ENCODE results near the gene ADCY5.

Gene ADCY5

DNA sequence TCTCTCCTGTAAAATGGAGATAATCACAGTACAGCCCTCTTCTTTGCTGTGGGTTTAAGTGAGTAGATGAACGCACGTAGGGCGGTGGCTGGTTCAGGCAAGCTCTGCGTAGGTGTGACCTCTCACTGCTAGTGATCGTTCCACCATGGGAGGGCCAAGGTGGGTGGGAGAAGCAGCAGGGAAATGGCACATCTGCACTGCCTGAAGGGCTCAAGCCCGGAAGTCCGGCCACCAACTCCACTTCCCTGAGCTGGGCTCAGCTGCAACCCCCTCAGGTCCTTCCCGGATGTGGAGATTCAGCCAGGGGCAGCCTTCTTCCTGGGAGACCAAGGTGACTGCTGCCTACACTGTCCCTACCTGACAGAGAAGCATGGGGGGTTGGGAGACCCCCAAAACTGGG, 102.9 kb downstream of the ADCY5 start:
- peak in 5 of 56 donors; percentile 16 to 38 (median 36) for DNase-seq

DNA sequence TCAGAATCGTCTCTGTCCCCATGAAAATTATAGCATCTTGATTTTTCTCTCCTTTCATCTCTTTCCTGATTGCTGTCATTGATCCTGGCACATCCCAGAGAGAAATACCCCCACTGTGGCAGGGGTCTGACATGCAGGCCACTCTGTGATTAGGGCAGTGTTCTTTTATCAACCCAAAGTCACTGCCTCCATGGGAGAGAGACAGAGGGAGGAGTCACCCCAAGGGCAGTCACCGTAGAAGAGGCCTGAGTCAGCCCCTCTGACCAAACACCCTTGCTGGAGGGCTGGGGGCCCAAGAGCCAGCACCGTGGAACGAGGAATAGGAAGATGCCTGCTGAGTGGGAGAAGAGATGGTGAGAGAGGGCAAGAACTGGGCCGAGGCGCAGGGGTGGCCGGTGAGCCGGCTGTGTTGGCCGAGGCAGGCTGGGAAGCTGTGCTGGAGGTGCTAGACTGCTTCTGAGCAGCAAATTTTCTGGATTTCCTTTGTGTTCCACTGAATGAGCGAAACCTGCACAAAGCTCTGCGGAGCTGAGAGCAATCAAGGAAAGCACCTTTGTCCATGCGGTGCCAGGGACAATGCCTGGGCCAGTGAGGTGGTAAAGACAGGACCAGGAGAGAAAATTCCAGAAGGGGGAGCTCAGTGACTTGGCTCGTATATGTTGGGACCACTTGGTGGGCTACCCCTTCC, 103.8 kb downstream of the ADCY5 start:
- DNase-seq: no peak

DNA sequence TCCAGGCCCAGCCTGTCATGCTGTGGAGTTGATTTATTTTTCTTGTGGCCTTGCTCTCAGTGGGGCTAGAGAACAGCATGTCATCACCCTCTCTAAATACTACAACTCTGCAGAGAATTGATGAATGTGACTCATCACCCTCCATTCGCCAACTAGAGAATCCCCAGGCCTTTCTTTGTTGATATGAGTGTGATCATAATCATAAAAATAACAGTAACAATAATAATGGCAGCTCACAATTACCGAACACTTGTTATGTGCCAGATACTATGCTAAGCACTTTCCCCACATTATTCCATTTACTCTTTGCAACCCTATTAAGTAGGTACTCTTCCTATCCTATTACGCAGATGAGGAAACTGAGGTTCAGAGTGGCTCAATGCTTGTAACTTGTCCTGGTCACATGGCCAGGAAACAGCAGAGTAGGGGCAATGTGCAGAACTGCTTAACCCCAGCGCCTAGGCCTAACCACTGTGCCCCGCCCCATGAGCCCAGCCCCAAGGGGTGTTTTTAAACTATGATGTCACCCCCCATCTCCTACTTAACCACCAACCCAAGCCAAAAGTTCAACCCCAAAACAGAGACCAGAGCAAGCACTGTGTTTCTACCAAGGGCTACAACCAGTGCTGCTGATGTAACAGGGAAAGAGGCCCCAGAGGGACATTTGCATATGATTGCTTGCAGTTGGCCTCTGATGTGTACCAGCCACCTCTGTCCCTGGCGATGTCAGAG, 104.5 kb downstream of the ADCY5 start:
- no peak for DNase-seq

DNA sequence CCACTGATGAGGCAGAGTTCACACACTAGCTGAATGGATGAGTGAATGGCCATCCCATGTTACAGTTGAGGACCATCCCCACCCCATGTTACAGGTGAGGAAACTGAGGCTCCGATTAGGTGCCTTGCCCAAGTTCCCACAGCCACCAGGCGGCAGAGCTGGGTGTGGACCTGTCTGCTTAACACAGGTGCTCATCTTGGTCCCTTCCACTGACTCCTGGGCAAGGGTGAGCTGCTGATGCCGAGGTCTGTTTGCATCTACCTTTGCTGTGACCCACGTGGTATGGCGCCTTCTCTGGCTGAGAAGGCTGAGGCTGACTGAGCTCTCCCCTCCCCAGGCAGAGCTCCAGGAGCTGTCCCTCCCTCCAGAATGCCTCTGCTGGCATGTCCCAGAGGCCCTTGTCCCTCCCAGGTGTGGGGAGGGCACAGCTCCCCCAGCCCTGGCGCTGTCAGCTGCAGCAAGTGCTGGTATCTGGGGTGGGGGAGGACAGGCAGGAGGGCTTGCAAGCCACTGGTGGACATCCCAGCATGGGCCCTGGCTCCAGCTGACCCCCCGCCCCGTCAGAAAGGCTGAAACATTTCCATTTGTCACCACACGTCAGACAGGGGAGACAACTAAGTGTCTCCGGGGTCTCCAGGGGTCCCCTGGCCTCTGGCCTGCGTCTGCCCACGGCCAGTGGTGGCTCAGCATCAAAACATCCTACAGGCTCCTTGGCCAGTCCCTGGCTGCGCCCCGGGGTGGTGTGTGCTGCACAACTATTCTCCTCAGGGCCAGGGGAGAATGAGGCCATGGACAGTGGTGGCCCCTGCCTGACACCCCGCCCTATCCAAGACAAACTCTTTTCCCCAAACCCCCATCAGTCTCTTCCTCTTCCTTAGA, 105.4 kb downstream of the ADCY5 start:
- no peak for DNase-seq

DNA sequence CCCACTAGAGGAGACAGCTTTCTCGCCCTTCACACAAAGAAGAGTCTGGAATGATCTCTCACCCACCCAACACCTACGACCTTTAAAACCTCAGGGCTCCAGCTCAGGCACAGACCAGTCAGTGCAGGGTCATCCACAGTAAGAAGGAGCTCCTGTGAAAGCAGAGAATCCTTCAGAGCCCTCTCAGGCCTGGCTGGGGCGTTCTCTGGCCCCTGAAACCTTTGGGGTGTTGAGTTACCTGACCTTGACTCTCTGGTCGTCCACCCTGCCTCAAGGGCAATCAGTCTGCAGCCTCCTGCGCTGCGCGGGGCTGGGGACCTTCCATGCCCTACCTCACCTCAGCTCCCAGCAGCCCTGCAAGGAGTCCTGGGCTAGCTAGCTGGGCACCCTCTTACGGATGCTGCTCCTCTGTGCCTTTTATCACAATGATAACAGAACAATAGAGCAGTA, 106.2 kb downstream of the ADCY5 start:
- no peak for DNase-seq

DNA sequence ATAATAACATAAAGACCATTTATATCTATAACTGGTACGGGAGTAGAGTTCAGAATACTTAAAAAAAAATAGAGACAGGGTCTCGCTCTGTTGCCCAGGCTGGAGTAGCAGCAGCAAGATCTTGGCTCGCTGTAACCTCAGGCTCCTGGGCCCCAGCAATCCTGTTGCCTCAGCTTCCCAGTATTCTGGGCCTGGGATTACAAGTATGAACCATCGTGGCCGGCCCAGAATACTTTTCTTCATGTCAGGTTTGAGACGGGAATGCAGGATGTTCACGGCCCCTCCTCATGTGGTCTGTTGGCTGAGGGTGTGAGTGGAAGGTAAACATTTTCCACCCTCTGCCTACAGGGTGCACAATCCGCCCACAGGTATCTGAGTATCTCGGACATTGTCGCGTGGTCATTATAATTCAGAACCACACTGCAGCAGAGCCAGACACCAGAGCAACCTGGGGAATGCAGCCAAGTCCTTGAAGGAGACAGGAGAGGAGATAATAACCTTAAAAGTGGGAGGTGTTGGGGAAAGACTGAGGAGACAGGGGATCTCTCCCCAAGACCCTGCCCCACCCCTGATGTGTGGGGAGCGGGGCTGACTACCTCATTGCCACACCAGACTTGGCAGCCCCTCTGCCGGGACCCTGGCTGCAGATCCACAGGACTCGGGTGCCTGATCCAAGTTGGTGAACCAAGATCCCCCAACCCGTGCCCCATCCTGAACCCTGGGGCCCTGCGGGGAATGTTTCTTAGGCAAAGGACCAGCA, 106.8 kb downstream of the ADCY5 start:
- DNase-seq: no peak

DNA sequence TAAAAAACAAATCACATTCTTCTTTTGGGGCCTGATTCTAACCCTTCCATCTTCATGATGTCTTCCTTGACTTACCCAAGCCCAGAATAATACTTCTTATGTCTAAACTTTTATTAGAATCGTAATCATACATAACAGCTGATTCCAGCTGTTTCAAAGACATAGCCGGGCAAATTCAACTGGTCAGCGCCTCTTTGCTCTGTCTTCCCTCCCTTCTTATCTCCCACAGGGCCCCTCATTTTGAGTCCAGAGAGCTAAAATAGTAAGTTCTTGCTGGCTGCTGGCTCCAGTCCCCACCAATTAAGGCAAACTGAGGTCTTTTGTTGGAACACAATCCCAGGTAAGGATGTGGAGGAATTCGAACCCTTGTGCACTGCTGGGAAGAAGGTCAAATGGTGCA, 108.6 kb downstream of the ADCY5 start:
- DNase-seq: no peak

DNA sequence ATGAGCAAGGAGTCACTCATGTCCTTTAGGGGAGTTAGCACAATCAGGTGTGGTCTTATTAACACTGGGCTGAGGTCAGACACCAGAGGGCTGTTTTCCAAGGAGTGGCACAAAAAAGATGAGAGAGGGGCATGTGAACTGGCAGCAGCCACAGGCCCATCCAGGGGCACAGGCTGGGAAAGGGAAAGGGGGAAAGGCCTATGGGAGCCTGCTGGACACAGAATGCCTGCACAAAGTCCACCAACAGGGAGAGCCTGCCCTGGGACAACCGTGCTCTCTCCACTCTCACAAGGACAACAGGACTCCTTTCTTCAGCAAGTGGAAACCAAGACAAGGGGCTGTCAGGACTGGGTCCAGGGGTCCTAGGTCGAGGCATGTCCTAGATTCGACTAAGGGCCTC, 109.6 kb downstream of the ADCY5 start:
- DNase-seq: no peak

DNA sequence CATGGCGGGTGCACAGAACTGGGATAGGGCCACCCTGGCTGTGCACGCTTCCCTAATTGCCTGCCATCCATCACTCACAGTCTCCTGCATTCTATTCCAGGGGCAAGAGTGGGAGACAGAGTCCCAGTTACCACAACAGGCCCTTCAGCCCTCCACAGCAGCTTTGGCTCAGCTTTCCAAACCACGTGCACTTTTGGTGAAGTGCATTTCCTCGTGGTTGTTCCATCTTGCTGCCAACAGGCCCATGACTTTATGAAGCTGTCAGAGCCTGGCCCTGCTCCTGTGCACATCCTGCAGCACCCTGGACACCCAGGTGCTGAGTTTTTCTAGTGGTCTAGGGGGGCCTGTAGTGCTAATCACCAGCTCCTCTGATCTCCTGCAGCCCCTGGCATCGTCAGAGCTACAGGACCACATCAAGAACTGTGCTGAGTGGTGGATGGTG, 110.2 kb downstream of the ADCY5 start:
- no peak for DNase-seq

DNA sequence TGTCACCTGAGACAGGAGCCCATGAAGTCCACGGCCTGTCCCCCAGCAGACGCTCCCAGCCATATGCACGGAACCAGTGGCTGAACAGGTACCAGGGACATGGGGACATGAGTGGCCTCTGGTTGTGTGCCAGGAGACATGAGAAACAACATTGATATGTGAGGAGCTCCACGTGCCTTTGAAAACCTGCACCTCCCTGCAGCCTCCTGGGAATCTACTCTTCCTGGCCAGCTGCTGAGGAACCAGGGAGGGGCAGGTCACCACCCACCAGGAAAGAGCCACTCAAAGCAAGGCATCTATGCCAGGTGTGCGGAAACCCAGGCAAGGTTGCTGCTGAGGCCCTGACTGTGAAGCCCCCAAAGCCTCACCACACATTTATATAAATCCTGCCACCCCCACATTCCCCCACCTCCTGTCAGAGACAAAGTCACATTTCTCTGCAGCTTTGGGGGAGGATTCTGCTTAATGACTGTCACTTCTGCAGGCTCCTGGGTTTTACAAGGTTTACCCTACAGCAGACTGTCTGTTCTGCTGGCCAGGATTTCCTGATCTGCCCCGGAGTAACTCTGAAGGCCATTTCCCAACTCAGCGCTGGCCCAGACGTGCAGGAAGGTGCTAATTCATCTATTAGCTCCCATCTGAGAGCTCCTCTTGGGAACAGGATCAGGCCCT, 110.8 kb downstream of the ADCY5 start:
- peak in 14 of 56 donors; percentile 31 to 62 (median 44) for DNase-seq

DNA sequence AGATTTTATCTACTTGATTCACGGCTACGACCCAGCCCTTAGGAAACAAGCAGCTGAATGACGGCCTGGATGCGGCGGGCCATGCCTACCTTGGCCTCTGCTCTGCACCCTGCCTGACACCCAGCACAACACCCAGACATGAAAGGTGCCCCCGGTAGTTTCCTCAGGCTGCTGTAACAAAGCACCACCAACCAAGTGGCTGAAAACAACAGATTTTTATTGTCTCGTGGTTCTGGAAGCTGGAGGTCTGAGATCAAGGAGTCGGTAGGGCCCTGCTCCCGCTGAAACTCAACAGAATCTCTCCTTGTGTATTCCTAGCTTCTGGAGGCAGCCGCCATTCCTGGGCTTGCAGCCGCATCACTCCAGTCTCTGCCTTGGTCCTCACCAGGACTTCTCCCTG, 111.7 kb downstream of the ADCY5 start:
- DNase-seq: no peak

DNA sequence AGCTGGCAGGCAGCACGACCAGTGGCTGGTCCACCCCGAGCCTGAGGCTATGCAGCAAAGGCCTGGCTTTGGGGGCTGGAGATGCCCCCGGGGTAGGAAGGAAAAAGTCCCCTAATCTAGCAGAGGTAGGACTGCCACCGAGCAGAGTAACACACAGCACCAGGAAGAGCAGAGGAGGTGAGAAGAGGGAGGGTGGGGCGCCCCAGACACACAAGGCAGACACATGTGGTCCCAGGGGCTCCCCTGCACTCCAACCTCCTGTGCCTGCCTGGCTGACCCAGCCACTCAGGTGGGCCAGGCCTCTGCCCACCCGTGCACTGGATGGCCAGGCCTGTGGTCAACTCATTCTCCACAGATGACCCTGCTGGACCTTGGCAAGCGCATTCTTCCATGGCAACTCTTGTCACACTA, 112.4 kb downstream of the ADCY5 start:
- DNase-seq: no peak

DNA sequence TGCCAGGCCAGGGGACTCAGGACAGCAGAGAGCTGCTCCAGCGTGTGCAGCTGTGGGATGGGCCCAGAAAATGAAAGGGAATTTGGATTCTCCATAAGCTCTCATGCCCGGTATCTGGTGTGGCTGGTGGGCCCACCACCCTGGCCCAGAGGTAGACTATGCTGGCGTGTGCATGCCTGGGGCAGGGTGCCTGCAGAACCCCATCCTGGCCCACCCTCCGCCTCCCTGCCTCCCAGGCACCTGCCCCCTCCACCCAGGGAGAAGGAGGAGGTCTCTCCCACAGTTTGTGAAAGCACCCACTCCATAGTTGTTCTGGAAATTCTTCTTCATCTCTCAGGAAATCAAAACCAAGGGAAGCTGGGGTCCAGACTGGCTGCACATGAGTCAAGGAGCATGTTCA, 112.9 kb downstream of the ADCY5 start:
- no peak for DNase-seq

DNA sequence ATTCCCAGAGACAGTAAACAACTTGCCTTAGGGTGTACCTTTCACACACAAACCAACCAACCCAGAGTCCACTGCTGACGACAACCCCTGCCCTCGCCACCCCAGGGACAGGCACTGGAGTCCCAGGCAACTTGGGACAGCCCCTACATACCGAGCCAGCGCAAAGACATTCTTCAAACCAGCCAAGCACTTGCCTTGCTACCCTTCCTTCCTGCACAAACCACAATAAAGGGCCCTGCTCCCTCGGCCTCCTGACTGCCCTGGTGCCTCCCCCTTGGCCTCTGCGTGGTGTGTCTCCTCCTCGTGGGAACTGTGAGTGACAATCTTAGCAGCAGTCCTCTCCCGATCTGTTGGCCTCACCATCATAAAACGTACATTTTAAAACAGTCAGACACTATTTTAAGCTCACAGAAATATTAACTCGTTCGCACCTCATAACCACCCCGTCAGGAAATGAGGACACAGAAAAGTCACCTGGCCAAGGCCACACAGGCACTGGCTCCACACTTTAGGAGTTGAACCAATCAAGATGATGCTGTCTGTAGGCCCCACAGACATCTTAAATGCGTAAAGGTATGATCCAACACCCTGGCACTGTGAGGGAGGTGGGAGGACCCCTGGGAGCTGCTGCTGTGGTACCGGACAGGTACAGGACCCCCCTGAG, 113.8 kb downstream of the ADCY5 start:
- no peak for DNase-seq

DNA sequence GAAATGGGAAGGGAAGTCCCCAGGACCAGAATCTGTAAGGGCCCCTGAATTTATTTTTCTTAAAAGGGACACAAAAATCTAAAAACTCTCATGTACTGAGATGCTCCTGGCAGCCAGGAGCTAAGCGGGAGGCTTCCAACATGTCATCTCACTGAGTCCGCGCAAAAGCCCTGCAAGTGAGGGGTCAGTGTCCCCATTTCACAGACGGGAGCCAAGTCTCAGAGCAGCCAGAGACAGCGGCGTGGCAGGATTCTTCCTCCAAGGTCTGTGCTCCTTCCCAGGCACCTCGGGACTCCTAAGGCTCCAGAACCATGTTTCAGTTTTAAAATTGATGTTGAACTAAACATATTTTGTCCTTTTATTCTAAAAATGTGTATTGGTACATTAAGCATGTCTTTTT, 114.8 kb downstream of the ADCY5 start:
- DNase-seq: no peak

DNA sequence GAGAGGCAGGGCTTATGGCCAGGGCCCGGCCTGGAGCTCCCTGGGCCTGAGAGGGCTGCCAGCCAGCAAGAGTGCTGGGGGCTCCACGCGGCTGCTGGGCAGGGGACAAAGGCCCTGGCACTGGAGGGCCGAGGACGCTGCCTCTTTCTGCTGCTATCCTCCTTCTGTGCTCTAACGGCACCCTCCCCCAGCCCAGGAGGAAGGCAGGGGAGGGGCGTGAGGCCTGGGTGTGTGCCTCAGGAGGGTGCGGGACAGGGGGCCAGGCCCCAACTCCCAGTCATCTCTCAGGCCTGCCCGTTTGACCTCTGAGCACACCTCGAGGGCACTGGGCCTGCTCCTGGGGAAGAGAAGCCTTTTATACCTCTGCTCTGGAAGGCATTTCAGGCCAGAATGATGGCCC, 115.5 kb downstream of the ADCY5 start:
- DNase-seq: no peak

DNA sequence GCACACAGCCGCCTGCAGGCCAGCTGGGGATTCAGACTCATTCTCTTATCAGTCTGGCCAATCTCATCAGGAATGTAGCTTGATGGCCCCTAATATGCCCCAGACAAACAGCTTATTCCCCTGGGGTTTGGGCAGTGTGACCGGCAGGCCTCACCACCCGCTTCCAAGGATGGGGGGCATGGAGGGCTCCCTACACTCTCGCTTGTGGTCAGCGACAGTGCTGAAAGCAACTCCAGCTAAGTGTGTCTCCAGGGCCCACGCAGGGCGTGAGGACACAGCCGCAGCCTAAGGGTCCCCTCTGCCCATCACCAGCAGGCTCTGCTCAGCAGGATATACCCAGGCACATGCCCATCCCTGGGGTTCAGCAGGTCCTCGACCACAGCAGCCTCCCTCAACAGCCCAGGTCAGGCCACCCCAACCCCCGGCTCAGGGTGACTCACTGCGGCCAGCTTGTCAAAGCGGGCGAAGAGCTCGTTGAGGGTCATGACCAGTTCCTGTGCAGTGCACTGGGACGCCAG, 116.7 kb downstream of the ADCY5 start:
- no peak for DNase-seq

DNA sequence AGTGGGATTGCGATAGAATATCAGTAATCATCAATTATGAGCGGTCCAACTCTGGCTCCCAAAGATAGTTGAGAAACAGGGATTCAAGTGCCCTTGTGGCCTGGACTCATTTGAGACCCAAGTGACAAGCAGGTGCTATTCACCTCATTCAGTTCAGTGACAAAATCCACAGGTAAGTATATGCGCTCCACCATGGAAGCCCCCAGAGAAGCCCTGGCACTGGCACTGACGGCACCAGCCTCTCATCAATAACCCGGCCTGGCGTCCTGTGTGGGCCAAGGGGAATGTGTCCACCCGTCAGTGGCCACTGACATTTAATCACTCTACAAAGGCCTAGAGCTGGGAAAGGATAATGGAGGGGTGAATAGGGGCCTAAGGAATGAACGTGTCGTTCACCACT, 117.2 kb downstream of the ADCY5 start:
- DNase-seq: no peak

DNA sequence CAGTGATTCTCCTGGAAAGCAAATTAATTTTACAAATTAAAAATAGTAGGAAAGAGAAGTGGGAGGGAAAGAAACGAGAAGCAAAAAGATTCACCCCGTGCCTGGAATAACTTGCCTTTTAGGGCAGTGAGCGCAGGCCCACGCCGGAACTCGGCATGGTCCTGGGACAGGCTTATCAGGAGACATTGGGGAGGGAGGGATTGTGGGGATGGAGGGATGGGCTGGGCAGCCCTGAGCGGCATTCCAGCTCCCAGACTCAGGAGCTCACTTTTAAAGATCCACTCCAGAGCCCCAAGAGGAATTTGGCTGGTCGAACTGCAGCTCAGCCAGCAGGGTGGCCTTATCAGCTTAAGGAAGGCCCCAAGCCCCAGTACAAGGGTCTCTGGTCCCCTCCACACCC, 117.9 kb downstream of the ADCY5 start:
- DNase-seq: no peak

DNA sequence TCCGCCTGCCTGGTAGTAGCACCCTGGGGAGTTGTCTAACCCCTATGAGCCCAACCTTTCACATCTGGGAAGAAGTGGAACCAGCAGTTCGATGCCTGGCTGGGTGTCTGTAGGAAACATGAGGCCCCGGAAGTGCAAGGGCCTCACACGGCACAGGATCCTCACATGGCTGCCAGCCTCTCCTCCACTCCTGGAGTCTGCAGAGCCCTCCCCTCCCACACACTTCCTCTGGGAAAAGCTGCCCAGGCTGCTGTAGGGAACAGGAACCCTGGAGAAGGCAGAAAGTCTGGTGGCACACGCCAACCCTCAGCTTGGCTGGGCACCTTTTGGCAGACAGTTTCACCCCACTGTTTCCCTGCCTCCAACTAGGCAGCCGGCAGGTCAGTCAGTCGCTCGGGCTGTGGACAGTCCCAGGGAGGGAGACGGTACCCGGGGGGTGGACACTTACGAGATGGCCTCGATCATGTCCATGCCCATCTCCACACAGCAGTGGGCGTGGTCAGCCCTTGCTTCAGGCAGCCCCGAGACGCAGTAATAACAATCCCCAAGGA, 118.4 kb downstream of the ADCY5 start:
- no peak for DNase-seq

Data from nucleus accumbens (tissue), 56 donors.